Heart left ventricle (tissue), 13 donors: ENCODE measurements around the gene LSM2.
"Not testable (repeated sequence)": the region's sequence is repeated elsewhere in the genome, so short reads cannot be mapped to it uniquely, and the experiment has no call there.

Experiments
- POLR2A ChIP-seq, 2 donors: fragments of 450-650 bp; IDR thresholded peaks; one replicate each; pipeline ENCODE4 v1.6.1; 2017; ENCODE audit warnings: antibody characterized with exemption in 2 of 2, mild to moderate bottlenecking in 2 of 2, moderate library complexity in 2 of 2
- TF ChIP-seq, protein P1 (sequence below), 12 donors: fragments of 200-600 bp; sonication (generic) in 4 of 12; IDR thresholded peaks; one replicate each; pipeline versions ENCODE4 v1.5.0 to v1.8.0; 2018 to 2022; ENCODE audit warnings: antibody characterized with exemption in 12 of 12, mild to moderate bottlenecking in 5 of 12
- donor health status: ischemic (EF 13 %, LVEDD 7.1; RV severe dilation, severe dysfunction).
- donor health status: DM: no; HTN: yes; CAD: no.
- donor health status: DM: no; HTN: no; CAD: no.
- donor health status: ischemic (EF 25% LVEDD 6.9; RV normal size, moderate dysfunction).
- donor health status: ischemic (EF 25% LVEDD 5.7; RV mildly dilated, moderate dysfunction).
- donor health status: ischemic (EF 35%, LVEDD 5.7; RV mildly dilated, moderate dysfunction).
- donor health status: nonischemic (EF 11% LVEDD 7.7; RV severe dilation, severe dysfunction).
- donor health status: DM: yes; HTN: yes; CAD: no.
- donor health status: PGD.
- donor health status: ischemic (EF 29% LVEDD 5.4; RV normal size, mild dysfunction).
- donor health status: nonischemic (EF 23%, LVEDD 6.1; RV moderate dilation, normal function).

DNA sequence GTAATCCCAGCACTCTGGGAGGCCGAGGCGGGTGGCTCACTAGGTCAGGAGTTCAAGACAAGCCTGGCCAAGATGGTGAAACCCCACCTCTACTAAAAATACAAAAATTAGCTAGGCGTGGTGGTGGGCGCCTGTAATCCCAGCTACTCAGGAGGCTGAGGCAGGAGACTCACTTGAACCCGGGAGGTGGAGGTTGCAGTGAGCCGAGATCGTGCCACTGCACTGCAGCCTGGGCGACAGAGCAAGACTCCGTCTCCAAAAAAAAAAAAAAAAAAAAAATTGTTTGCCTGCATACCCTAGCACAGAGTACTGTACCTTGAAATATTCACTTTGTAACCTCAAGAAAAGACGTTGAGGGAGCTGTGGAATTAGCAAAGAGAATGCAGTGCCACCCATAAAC, 13.6 kb upstream of the LSM2 start:
- TF ChIP-seq POLR2A (IDR thresholded peaks at IDR 0.05): not testable (repeated sequence)
- TF ChIP-seq, protein P1, sequence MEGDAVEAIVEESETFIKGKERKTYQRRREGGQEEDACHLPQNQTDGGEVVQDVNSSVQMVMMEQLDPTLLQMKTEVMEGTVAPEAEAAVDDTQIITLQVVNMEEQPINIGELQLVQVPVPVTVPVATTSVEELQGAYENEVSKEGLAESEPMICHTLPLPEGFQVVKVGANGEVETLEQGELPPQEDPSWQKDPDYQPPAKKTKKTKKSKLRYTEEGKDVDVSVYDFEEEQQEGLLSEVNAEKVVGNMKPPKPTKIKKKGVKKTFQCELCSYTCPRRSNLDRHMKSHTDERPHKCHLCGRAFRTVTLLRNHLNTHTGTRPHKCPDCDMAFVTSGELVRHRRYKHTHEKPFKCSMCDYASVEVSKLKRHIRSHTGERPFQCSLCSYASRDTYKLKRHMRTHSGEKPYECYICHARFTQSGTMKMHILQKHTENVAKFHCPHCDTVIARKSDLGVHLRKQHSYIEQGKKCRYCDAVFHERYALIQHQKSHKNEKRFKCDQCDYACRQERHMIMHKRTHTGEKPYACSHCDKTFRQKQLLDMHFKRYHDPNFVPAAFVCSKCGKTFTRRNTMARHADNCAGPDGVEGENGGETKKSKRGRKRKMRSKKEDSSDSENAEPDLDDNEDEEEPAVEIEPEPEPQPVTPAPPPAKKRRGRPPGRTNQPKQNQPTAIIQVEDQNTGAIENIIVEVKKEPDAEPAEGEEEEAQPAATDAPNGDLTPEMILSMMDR (IDR thresholded peaks at IDR 0.05): not testable (repeated sequence)
